HG03565 (cell line): ENCODE measurements around the gene ADCY9.
"Not testable (repeated sequence)": the region's sequence is repeated elsewhere in the genome, so short reads cannot be mapped to it uniquely, and the experiment has no call there.

Experiments used
- ATAC-seq: cut with Tn5 transposase; IDR thresholded peaks from one replicate; pipeline ENCODE4 v1.9.1; 2021; ENCODE audit warnings: mild to moderate bottlenecking, moderate library complexity; ENCODE audit not compliant: unreplicated experiment

The ADCY9 gene

DNA sequence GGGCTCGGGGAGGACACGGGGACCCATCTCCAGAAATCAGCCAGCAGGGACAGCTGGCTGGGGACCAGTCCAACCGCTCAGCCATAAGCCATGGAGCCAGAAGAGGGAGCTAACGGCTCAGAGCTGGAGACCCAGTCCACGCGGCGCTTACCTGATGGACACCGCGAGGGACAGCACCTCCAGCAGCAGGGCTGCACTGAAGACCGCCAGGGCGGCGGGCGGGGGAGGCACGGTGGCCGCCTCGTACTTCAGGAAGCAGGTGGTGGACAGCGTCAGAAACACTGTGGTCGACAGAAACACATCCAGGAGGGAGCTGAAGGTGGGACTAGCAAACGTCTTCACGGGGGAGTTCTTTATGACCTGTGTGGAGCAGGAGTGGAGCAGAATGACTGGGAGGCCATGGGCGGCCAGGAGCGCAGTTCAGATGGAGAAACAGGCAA, 133.1 kb downstream of the ADCY9 start:
- ATAC-seq, result no peak

DNA sequence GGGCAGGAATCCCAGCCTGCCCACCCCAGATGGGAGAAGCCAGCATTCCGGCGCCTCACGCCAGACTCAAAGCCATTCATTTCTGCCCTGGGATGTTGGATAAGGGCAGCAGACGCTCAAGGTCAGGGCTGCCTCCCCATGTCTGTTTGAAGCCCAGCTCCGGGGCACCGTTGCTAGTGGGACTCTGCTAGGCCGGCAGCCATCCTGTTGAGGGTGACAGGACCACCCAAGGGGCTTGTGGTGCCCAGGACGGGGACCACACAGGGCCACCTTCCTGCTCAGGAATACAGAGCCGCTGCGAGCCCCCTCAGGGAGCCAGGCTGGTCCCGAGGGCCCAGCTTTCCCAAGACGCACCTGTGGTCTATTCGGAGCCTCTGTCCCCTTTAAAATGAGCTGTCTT, 134.0 kb downstream of the ADCY9 start:
- no peak for ATAC-seq

DNA sequence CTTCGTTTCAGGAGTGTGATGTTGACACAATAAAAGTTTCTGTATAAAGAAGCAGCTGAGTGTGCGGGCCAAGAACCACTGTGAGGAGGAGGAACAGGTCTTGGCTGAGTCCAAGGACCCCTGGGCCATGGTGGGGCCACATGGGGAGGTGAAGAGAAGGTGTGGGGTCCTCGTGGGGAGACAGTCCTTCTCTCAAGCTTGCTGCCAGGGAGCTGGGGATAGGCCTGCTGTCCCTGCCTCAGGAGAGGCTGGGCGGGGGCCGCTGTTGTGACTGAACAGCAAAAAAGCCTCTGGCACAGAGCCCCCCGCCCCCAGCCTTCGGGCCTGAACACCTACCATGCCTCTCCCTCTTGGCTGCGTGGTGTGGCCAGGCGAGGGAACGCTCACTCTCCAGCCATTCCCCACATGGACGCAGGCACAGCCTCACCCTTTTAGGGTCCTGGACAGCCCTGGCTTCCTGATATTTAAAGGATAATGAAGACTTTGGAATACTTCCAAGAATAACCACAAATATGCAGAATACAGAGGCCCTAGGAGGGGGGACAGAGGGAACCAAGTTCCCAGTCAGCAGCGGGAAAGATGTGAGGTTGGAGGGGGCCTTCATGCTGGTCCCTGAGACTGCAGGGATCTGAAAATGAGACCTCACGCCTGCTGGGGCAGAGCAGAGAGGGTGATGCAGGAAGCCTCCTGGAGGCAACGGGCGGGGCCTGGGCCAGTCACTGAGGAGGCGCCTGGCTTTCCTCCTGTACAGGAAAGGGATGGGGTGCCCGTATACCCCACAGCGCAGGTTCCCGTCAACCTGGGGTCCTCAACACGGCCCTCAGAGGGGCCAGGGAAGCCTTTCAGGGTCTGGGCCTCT, 135.8 kb downstream of the ADCY9 start:
- no peak for ATAC-seq

DNA sequence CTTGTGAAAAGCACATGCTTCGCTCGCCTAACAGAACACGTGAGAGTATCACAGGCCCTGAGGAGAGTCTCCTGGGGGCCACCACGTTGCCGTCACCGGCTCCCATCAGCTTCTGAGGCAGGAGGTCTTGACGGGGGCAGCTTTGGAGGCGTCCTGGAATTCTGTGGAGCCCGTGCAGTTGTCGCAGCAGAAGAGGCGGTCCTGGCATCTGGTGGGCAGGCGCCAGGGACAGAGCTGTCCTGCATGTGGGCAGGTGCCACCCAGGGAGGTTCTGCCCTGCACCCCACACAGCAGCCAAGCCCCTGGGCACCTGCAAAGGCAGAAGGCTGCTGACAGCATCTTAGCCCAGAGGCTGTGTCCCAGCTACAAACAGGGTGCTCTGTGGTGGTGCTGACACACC, 136.7 kb downstream of the ADCY9 start:
- no peak for ATAC-seq

DNA sequence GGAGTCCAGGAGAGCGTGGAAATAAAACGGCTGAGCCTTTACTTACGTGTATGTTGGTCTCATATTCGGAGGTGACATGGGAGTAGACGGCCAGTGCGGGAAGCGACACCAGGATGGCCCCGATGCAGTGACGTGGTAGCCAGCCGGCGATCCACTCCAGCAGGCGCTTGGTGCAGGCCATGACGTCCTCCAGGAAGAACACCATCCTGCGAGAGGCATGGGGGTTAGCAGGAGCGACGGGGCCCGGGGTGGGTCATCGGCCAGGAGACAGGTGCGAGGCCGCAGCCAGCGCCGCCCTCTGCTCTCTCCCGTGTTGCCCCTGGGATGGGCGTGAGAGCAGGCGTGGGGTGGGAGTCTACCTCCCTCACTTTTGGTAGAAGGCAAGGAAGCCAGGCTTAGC, 137.2 kb downstream of the ADCY9 start:
- ATAC-seq, result no peak

DNA sequence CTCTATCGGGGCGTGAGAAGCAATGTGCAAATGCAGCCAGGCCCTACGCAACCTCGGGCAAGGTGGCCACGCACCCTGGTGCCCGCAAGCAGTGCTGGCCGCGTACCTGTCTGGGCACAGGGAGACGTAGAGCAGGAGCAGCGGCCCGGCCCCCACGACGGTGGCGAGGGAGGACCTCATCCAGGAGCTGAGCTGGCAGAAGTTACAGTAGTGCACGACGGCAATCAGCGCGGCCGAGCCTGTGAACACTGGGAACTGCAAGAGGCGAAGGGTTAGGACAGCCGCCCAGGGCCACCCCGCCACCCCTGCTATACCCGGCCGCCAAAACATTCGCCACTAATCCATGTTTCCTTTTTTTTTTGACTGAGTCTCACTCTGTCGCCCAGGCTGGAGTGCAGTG, 138.9 kb downstream of the ADCY9 start:
- ATAC-seq, result no peak

DNA sequence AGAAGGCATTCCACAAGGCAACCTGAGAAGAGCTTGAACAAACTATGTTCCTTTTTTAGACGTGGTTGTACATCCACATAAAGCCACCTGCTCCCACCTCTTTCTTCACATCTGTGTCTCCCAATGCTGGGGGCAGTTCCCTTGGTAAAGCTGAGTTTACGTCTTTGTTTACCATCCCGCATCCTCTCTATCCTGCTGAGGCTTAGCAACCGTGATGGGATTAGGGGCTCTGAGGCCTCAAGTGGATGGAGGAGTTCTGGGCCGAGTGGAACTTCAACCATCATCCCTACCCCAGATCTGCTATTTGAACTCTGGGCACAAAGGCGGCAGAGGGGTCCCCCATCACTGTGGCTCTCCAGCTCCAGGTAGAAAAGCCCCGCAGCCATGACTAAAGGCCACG, 141.5 kb downstream of the ADCY9 start:
- ATAC-seq, result no peak

DNA sequence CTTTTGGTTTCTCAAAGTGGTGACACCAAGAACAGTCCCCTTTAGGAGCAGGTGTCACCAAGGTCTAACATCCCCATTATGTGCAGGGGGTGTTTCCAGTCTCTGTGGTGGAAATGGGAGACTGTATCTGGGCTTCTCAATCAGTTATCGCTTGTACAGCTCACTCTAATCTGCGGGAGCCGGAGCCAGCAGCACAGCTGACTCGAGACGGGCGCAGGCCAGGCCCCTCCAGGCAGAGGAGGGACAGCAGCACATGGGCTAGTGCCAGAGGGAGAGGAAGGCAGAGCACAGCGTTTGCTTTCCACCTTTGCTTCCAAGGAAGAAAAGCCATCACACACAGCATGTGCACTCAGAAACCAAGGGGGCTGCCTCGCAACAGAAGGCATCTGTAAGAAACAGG, 144.5 kb downstream of the ADCY9 start:
- no peak for ATAC-seq

DNA sequence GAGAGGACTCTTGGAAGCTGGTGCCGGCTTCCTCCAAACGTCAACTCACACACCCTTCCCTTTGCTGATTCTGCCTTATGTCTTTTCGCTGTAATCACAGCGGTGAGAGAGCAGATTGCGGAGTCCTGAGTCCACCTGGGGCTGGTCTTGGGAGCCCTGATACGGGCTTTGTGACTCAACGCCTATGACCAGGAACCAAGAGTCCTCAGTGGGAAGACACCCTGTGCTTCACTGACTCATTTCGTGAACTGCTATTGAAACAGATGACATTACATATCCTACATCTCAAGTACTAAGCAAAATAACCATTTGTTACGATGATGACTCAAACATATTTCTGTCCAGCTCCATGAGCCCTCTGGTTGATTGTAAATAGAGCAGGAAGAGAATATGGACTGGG, 145.0 kb downstream of the ADCY9 start:
- ATAC-seq, result no peak

DNA sequence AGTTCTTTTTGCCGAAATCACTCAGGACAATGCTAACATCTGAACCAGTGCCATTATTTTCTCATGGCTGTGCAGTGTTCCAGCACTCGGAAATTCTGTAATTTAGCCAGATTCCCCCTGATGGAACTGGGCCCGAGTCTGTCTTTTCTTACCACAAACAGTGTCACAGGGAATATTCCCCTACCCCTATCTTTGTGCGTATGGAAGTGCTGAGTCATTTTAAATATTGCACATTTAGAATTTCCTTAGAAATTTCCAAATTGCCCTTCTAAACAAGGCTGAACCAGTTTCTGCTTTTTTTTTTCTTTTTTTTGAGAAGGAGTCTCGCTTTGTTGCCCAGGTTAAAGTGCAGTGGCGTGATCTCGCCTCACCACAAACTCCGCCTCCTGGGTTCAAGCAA, 147.7 kb downstream of the ADCY9 start:
- no peak for ATAC-seq

DNA sequence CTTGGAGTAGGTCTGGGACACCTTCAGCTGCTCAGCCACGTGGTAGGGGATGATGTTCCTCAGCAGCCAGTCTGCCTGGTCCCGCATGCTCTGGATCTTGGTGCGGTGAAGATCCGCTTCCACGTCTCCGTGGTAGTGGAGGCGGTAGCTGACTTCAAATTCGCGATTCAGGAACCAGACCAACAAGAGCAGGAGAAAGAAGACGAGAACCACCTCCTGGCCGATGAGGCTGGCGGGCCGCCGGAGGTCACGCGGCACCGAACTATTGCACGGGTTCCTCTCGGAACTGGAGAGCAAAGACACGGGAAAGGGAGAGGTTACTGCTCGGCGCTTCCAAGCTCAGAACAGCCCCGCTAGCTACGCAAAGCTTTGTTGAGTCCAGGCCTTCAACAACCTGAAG, 149.6 kb downstream of the ADCY9 start:
- ATAC-seq, result no peak

DNA sequence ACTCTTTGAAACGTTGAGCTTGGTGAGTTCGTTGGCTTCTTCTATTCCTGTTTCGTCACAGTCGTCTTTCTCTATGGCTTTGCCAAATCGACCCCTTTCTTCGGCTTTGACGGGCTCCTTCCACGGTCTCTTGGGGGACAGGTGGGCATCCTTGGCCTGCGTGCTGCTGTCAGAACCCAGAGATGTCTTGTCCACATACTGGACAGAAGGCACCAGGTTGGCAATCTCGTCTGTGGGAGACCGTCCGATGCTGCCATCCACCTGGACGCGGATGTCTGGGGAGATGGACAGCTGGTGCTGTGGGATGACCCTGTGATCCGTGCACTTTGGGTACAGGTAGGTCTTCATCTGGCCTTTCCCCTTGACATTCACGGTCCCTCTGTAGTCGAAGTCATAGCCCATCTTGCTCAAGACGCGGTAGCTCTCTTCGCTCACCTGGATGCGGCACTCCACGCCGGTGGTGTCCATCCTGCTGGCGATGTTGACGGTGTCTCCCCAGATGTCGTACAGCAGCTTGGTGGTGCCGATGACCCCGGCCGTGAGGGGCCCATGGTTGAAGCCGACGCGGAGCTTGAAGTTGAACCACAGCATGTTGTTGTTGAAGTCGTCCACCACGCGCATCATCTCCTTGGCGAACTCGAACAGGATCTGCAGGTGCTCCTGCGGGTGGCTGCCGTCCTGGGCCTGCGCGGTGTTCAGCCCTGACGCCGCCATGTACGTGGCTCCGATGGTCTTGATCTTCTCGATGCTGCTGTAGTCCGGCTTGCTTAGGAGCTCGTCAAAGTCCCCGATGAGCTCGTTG, 150.3 kb downstream of the ADCY9 start:
- ATAC-seq, result no peak

DNA sequence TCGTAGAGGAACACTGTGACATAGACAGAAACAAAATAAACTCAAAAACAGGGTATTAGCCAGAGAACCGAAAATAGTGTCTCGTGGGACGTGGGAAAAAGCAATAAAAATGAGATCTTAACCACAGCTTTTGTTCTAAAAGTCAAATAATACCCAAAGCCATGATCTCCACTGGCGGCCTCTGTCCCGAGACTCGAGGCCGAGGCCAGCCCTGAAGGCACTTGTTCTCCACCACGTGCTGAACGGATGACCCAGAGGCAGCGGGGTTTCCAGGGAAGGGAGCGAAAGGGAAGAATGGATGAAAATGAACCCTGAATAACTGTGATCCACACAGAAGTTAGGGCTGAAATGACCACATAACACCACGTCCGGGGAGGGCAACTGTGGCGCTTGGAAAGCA, 150.9 kb downstream of the ADCY9 start:
- no peak for ATAC-seq

DNA sequence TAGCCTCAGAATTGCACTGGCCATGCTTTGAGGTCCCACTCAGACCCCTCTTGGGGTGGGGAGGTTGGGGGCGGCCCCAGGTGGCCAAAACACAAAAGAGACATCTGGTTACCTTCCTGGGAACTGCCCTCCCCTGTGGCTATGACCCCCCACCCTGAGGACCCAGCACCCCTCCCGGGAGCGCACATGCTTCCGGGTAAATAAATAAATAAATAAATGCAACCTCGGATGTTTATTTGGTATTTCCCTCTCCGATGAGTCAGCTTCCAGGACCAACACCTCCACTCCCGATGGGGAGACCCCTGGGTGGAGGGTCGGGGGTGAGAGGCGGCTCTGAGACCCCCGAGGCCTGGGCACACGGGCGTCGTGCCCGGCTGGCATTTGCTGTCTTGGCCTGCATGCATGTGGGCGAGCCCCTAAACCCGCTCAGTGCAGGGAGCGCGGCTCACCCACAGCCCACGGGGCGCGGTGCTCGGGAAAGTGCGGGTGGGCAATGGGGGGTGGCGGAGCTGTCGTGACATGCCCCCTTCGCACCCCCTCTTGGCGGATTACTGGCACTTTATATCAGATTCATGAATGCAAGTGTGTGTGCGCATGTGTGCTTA, 151.5 kb downstream of the ADCY9 start:
- no peak for ATAC-seq

DNA sequence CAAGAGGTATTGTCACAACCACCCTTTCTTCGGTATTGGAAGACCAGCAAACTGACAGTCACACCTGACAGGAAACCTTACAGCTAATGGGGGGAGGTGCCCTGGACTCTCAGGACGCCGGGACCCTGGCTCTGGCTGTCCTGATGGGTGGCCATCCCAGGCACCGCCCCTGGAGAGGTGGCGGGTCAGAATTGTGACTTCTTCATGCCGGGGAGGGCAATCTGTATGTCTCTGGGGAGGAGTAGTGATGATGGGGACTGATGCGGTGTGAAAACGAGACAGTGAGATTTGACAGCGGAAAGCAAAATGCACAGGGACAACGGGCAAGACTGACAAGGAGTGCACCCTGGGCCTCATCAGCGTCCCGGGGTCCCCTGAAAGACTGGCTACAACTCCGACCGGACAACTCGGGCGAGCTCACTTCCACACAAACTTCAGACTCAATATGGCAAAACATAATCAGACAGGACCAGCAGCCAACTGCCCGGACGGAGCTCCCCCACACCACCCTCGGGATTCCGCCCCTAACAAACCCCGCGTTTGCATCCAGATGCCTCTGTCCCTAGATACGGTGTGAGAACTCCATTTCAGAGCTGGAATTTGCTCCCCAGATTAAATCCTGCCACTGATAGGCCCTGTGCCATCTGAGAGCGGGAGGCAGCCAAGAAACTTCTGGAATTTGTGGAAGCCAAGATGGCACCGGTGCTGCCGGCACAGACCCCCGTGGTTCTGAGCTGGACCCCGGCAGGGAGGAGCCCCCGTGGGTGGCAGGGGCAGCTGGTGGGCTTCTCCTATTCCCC, 152.2 kb downstream of the ADCY9 start:
- no peak for ATAC-seq

DNA sequence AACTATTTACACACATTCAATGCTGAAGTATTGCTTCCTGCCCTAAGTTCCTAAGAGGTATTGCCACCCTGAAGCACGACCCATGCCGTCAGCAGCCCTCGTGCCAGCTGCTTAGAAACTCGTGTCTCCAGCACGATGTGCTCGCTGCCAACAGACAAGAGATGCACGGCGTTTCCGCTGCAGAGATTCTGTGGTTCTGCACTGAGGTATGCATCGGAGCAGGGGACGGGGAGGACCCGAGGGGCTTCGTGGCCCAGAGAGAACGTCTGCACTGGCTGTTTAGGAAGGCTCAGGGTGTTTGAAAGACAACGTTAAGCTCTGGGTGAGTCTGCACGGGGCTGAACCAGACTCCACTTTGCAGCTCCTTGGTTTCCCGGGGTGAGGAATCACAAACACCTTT, 153.0 kb downstream of the ADCY9 start:
- no peak for ATAC-seq

DNA sequence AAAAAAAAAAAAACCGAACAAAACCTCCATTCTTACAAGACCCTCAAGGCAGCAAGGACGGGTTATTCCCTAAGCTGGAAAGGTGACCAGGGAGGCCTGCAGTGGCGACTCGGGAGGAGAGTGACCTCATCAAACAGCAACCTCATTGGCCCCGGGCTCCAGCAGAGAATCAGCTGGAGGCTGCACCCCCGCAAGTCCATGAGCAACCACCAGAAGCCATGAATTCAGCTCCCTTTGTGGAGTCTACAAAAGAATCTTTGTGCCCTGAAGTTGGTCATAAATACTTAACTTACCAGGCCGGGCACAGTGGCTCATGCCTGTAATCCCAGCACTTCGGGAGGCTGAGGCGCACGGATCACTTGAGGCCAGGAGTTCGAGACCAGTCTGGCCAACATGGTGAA, 154.8 kb downstream of the ADCY9 start:
- ATAC-seq, result no peak

DNA sequence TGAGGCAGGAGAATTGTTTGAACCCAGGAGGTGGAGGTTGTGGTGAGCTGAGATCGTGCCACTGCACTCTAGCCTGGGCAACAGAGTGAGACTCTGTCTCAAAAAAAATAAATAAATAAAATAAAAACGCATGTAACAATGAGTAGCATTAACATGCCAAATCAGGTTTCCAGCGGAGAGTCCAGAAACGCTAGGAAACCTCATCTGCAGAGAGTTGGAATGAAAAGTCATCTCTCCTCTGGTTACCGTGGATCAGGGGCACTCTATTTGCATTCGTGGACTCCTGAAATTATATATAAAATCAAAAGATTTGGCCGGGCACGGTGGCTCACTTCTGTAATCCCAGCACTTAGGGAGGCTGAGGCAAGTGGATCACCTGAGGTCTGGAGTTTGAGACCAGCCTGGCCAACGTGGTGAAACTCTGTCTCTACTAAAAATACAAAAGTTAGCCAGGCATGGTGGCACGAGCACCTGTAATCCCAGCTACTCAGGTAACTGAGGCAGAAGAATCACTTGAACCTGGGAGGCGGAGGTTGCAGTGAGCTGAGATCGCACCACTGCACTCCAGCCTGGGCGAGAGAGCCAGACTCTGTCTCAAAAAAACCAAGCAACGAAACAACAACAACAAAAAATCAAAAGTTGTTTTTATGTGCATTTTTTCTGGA, 156.2 kb downstream of the ADCY9 start:
- not testable (repeated sequence) for ATAC-seq

DNA sequence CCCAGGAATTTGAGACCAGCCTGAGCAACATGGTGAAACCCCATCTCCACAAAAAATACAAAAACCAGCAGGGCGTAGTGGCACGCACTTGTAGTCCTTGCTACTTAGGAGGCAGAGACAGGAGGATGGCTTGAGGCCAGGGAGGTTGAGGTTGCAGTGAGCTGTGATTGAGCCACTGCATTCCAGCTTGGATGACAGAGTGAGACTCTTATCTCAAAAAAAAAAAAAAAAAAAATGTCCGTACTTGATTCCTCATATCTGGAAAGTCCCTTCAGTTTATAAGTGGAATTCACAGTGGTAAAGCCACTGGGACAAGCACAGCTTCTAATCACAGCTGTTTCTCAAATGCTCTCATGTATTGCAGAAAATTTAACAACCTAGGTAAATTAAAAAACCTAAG, 157.1 kb downstream of the ADCY9 start:
- no peak for ATAC-seq

DNA sequence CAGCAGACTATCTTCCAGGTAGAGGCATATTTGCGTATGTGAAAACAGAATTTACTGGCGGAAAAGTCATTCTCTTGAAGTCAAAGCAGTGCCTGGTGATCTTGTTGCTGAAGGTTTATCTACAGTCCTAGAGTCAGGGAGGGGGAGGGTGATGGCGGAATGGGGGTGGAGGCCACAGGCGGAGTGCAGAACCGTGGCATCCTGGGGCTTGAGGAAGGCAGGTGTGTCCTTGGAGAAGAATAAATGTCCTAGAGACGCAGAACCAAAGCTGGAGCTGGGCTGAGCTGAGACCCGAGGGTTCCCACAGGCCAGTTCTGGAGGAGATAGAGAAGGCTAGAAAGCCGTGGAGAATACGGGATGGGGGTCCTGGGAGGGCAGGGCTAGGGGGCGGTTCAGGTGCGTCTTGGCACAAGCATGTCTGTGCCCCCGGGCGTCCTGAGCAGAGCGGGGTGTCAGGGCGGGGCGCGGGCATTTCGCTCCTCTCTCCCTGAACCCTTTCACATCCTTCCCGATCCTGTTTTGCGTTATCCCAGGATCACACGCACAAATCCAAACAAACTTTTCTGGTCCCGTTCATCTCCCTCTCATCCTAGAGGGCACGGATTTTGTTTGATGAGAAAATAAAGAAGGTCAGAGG, 158.8 kb downstream of the ADCY9 start:
- ATAC-seq, result no peak
